SK-N-SH (cell line): ENCODE results near the gene KLHL25. TPM values are rescaled to one million over a fixed set of nuclear protein-coding genes. Genes with fewer than 3 reads are reported as not detected.

Source experiments
- CTCF ChIA-PET: fragments of 300-600, 350-600 bp; formaldehyde crosslinking; extraction: SDS; loops from one replicate; lab custom pipeline; 2021; lab: Yijun Ruan, JAX
- POLR2A ChIA-PET: fragments of 350-600 bp; sonication (Branson Sonifier 250); formaldehyde crosslinking; extraction: SDS; loops from one replicate; lab custom pipeline; 2020; ENCODE audit warnings: antibody characterized with exemption, inconsistent platforms; lab: Yijun Ruan, JAX
- DNase-seq: peaks from one replicate; pipeline ENCODE4 v3.0.0; 2012
- H2AFZ ChIP-seq: fragments of 200-600 bp; sonication (generic); 2 replicates; pipeline ENCODE4 v1.8.1; 2016; ENCODE audit warnings: antibody characterized with exemption, mild to moderate bottlenecking, low read depth
- H3F3A ChIP-seq: fragments of 200-600 bp; sonication (generic); replicated peaks from 2 replicates; pipeline ENCODE3; 2016; ENCODE audit warnings: antibody characterized with exemption, mild to moderate bottlenecking; ENCODE audit not compliant: insufficient read depth
- H3K27ac ChIP-seq, 2 experiments: fragments of 200-500 bp in 1 of 2; fragments of 200-600 bp in 1 of 2; sonication (Bioruptor generic) in 1 of 2; sonication (generic), shearing (Covaris generic) in 1 of 2; 2 replicates each; pipeline versions ENCODE4 v1.5.1 to v1.6.1; 2014 to 2016; ENCODE audit warnings: low read depth in 2 of 2, inconsistent platforms in 1 of 2, low read length in 1 of 2, mild to moderate bottlenecking in 1 of 2, mixed read lengths in 1 of 2
- H3K27me3 ChIP-seq: fragments of 200-600 bp; sonication (generic), shearing (Covaris generic); 2 replicates; pipeline ENCODE4 v1.6.1; 2016; ENCODE audit warnings: mixed run types; ENCODE audit not compliant: insufficient read depth
- H3K36me3 ChIP-seq, 2 experiments: fragments of 200-500 bp in 1 of 2; fragments of 200-600 bp in 1 of 2; sonication (Bioruptor generic) in 1 of 2; sonication (generic) in 1 of 2; replicated peaks in 1 of 2; 2 replicates each; pipeline versions ENCODE3 to v1.5.1; 2014 to 2016; ENCODE audit warnings: low read length in 1 of 2, mild to moderate bottlenecking in 1 of 2; ENCODE audit not compliant: insufficient read depth in 2 of 2, control insufficient read depth in 1 of 2
- H3K4me1 ChIP-seq, 2 experiments: fragments of 200-500 bp in 1 of 2; fragments of 200-600 bp in 1 of 2; sonication (Bioruptor generic) in 1 of 2; sonication (generic), shearing (Covaris generic) in 1 of 2; 2 replicates each; pipeline versions ENCODE4 v1.5.1 to v1.6.1; 2014 to 2016; ENCODE audit warnings: low read depth in 1 of 2, low read length in 1 of 2, mixed run types in 1 of 2; ENCODE audit not compliant: insufficient read depth in 2 of 2, control insufficient read depth in 1 of 2
- H3K4me2 ChIP-seq: fragments of 200-600 bp; sonication (generic), shearing (Covaris generic); 2 replicates; pipeline ENCODE4 v1.6.1; 2017; ENCODE audit warnings: mixed run types
- H3K4me3 ChIP-seq, 2 experiments: fragments of 200-500 bp in 1 of 2; fragments of 200-600 bp in 1 of 2; sonication (Bioruptor generic) in 1 of 2; sonication (generic), shearing (Covaris generic) in 1 of 2; 2 replicates each; pipeline versions ENCODE4 v1.5.1 to v1.8.1; 2014 to 2016; ENCODE audit warnings: low read depth in 2 of 2, inconsistent platforms in 1 of 2, low read length in 1 of 2, mild to moderate bottlenecking in 1 of 2, mixed read lengths in 1 of 2, moderate library complexity in 1 of 2
- H3K79me2 ChIP-seq: fragments of 200-600 bp; sonication (generic); 2 replicates; pipeline ENCODE4 v1.8.1; 2017; ENCODE audit warnings: mild to moderate bottlenecking; ENCODE audit not compliant: insufficient read depth
- H3K9ac ChIP-seq: fragments of 200-600 bp; sonication (generic); 2 replicates; pipeline ENCODE4 v1.6.1; 2017; ENCODE audit warnings: mixed run types
- H3K9me2 ChIP-seq: fragments of 200-600 bp; sonication (generic); 2 replicates; pipeline ENCODE4 v1.6.1; 2017; ENCODE audit warnings: mixed run types
- H3K9me3 ChIP-seq: fragments of 200-600 bp; sonication (generic); 2 replicates; pipeline ENCODE4 v1.6.1; 2017; ENCODE audit warnings: mixed run types, mild to moderate bottlenecking, moderate library complexity
- H4K20me1 ChIP-seq: fragments of 200-600 bp; sonication (generic); 2 replicates; pipeline ENCODE4 v1.6.1; 2017; ENCODE audit warnings: mild to moderate bottlenecking, mixed run types; ENCODE audit not compliant: insufficient read depth
- CHD2 ChIP-seq: fragments of 150-350 bp; IDR thresholded peaks from 2 replicates; pipeline ENCODE4 v1.6.1; 2018; ENCODE audit warnings: low read length; ENCODE audit not compliant: partially characterized antibody
- ELF1 ChIP-seq: IDR thresholded peaks from 2 replicates; pipeline ENCODE4 v1.4.0; 2012
- FOXJ3 ChIP-seq: sonication (generic); formaldehyde crosslinking; IDR thresholded peaks from 2 replicates; pipeline ENCODE4 v1.5.1; 2020; ENCODE audit warnings: mild to moderate bottlenecking, missing genetic modification reagents
- GABPA ChIP-seq: IDR thresholded peaks from 2 replicates; pipeline ENCODE4 v1.4.0; 2012; ENCODE audit warnings: low read depth, mild to moderate bottlenecking
- GATA2 ChIP-seq: sonication (generic); formaldehyde crosslinking; IDR thresholded peaks from 2 replicates; pipeline ENCODE4 v1.5.0; 2020; ENCODE audit warnings: mild to moderate bottlenecking, missing genetic modification reagents
- IRF3 ChIP-seq: fragments of 150-350 bp; IDR thresholded peaks from 2 replicates; pipeline ENCODE4 v1.6.1; 2016; ENCODE audit warnings: mild to moderate bottlenecking, low read depth, low read length
- JUND ChIP-seq: IDR thresholded peaks from 2 replicates; pipeline ENCODE4 v1.4.0; 2012
- REST ChIP-seq: IDR thresholded peaks from 2 replicates; pipeline ENCODE4 v1.6.1; 2012; ENCODE audit warnings: mild to moderate bottlenecking, low read depth, low read length, moderate library complexity
- TAF1 ChIP-seq: IDR thresholded peaks from 2 replicates; pipeline ENCODE4 v1.6.1; 2012; ENCODE audit warnings: low read depth, mild to moderate bottlenecking, low read length, moderate library complexity, borderline replicate concordance
- YY1 ChIP-seq: IDR thresholded peaks from 2 replicates; pipeline ENCODE4 v1.4.0; 2012; ENCODE audit warnings: low read depth, mild to moderate bottlenecking
- WGBS: methylation state at CpG from one replicate; pipeline ENCODE4 v1.1.6; 2017; ENCODE audit warnings: low lambda C conversion rate; 5-methylcytosine and 5-hydroxymethylcytosine counted together
- polyA plus RNA-seq, 3 experiments: library from polyadenylated mRNA; depleted of rRNA; stranded (reverse); fragments of >200 nt; gene quantifications; 2 replicates each; pipeline ENCODE4 v1.2.3, GENCODE V29; 2012
- TF ChIP-seq, protein P1 (sequence below): IDR thresholded peaks from 2 replicates; pipeline ENCODE4 v1.4.0; 2012; ENCODE audit warnings: low read depth

The KLHL25 gene
- polyA plus RNA-seq, 1 of the 3 experiments (the other 2 are of a cell fraction): 4.5 TPM

- peak overlapping the region; percentile 86 for H2AFZ ChIP-seq
- ChIA-PET POLR2A (no interaction called here), CTCF (interaction anchor here (1.1 to 2.0 kb wide), 3 partner anchors 37 to 62 kb away, joined by 3 to 5 read pairs (median 3); no protein-coding TSS in a partner anchor)
- DNase-seq: peak; percentile 73
- H3K9me2 ChIP-seq: no peaks in the 10 kb centered on the region
- H3K9me3 ChIP-seq: no peaks in the 10 kb centered on the region
- peak overlapping the region; percentile 85 for H3K9ac ChIP-seq
- TF ChIP-seq IRF3 (no peak), TAF1 (peak; percentile 23; the same call in 1 of the 2 replicates)
- H3F3A ChIP-seq: no peaks in the 10 kb centered on the region
- H3K36me3 ChIP-seq: no peaks in the 10 kb centered on the region
- peak overlapping the region; percentile 79 to 84 for H3K27ac ChIP-seq
- peaks cover 9 to 36% of the 10 kb centered on the region in 2 experiments; a peak in 2 of 4 replicates for H3K4me1 ChIP-seq
- H3K4me2 ChIP-seq: peak overlapping the region; percentile 98
- H3K27me3 ChIP-seq: no peaks in the 10 kb centered on the region
- H3K79me2 ChIP-seq: peaks cover 49% of the 10 kb centered on the region
- 2% methylated on average over 29 of the region's 56 CpGs for WGBS
- peak overlapping the region; percentile 82 to 88 for H3K4me3 ChIP-seq
- peaks cover 16% of the 10 kb centered on the region for H4K20me1 ChIP-seq
These were observed 806 bp downstream of the KLHL25 start for GRCh38 chr15:85793641-85794597.

DNA sequence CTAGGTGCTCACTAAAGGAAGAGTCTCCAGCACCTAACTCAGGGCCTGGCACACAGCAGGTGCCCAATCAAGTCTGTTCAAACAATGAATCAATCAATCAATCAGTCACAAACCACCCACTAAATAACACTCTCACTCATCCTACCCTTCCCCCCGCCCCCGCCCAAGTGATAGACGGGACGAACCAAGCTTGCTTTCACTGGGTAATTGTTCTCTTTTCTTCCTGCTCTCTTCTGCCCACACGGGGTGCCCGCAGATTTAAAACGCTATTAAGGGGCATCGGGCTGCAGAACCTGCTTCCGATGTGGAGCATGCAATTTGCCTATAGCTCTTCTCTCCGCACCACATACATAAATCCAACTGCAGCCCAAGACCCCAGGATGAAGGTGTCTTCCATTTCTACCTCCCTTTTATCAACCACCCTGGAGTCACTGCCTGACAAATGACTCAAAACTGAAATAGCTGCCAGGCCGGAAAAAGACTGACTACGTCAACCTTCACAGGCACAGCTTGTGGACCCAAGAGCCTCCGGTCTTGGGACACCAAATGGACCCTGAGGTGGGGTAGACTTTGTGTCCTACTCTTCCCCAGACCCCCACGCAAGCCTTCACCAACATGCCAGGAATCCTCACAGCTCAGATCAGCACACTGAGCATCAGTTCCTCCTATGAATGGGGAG, 1.7 kb downstream of the KLHL25 start:
- CTCF ChIA-PET: interaction anchor here (0.9 to 2.0 kb wide), 7 partner anchors 32 to 62 kb away, joined by 3 to 5 read pairs (median 3); no protein-coding TSS in a partner anchor
- Histone ChIP-seq H3K27ac (no peak overlapping the region), H4K20me1 (peaks cover 16% of the 10 kb centered on the region)

More for the DNA sequence above, 1.7 kb downstream of the KLHL25 start:
- WGBS: 80% methylated on average over 13 of the region's 14 CpGs
- Histone ChIP-seq H2AFZ (no peak overlapping the region), H3K36me3 (no peaks in the 10 kb centered on the region), H3K4me2 (peak overlapping the region; percentile 98), H3K9ac (peak overlapping the region; percentile 85; the same call in 1 of the 2 replicates), H3K9me2 (no peaks in the 10 kb centered on the region), H3K27me3 (no peaks in the 10 kb centered on the region), H3F3A (no peaks in the 10 kb centered on the region), H3K4me3 (peak overlapping the region; percentile 82 to 88), H3K4me1 (peaks cover 9 to 44% of the 10 kb centered on the region in 2 experiments; a peak in 2 of 4 replicates), H3K9me3 (no peaks in the 10 kb centered on the region), H3K79me2 (peaks cover 58% of the 10 kb centered on the region)
- TF ChIP-seq, protein P1, sequence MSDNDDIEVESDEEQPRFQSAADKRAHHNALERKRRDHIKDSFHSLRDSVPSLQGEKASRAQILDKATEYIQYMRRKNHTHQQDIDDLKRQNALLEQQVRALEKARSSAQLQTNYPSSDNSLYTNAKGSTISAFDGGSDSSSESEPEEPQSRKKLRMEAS: no peak
- no peak for TF ChIP-seq YY1
- no peak for TF ChIP-seq CHD2
- TF ChIP-seq FOXJ3 (CRISPR knock-in tag): no peak
- TF ChIP-seq REST: no peak
- TF ChIP-seq GATA2 (CRISPR knock-in tag): no peak
- no peak for TF ChIP-seq GABPA
- no peak for TF ChIP-seq JUND
- no peak for TF ChIP-seq ELF1
- POLR2A ChIA-PET: interaction anchor here (0.6 to 1.5 kb wide), 2 partner anchors 29 to 1941 kb away, joined by 4 to 7 read pairs; no protein-coding TSS in a partner anchor
- DNase-seq: no peak
